ENCODE data around the gene GSTA2.
"Not testable (repeated sequence)": the region's sequence is repeated elsewhere in the genome, so short reads cannot be mapped to it uniquely, and the experiment has no call there.

GSTA2 gene

DNA sequence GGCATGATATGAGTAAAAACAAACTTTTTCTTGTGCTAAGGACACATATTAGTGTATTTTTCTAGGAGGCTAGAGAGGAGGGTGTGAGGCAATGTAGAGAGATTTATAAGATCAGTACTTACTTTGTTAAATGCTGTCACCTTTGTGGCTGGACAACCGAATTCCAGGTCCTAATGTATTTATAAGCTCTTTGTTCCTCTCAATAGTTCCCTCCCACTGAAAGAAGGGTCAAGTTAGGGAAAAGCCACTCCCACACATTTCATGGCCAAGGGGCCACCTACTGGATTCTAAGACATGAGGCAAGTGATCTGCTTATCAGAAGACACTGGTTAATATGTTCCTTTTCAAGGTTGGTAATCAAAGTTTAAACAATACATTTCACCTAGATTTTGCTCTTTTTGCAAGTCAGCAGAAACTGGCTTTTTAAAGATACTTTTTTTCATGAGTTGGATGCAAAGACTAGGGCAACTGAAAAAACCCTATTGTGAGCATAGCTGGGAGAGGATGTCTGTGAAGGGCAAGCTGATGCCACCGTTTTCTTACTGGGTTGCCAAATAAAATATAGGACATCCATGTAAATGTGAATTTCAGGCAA is at the start of gene GSTA2:
Gene GSTA2 (minus strand): TSS at position 154 of the 595 bp plus-strand sequence. CDS start 5,528 bp downstream, outside the sequence.
- not testable (repeated sequence) for DNase-seq

DNA sequence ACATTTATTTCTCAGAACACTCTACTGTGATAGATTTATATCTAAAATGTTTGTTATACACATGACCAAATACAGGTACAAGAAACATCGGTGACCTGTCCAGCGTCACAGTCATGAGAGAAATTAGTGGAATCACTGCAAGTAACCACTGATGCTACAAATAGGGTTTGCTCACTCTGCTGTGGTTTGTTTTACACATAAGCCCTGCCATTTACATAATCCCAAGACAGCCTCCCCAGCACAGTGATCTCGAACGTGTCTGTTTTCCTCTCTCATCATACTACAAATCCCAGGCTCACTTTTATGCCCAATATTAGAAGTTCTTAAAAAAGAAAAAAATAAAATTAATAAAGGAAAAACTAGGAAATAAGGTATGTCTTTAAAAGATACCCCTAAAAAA is 46.5 kb upstream of the GSTA2 start:
- not testable (repeated sequence) for DNase-seq

DNA sequence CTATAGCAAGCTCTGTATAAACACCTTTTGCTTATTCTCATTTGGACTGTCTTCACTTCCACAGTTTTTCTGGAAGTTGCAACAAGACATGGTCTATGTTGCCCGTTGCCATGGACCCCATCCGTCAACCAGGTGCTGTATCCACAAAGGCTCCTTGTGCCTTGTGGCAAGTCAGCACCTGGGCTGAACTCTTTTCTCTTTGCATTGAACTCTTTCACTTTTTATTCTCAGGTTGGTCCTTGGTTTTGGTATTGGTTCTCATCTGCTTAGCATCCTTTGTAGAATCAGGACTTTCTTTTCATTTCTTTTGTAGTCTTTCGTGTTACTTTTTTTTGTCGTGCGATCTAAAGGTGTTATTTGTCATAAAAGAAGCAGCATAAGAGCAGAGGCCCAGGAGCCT is 45.4 kb upstream of the GSTA2 start:
- DNase-seq: no peak

DNA sequence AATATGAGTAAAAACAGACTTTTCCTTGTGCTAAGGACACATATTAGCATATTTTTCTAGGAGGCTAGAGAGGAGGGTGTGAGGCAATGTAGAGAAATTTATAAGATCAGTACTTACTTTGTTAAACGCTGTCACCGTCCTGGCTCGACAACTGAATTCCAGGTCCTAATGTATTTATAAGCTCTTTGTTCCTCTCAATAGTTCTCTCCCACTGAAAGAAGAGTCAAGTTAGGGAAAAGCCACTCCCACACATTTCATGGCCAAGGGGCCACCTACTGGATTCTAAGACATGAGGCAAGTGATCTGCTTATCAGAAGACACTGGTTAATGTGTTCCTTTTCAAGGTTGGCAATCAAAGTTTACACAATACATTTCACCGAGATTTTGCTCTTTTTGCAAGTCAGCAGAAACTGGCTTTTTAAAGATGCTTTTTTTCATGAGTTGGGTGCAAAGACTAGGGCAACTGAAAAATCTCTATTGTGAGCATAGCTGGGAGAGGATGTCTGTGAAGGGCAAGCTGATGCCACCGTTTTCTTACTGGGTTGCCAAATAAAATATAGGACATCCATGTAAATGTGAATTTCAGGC is 40.5 kb upstream of the GSTA2 start, which contains the start of gene GSTA1:
Gene GSTA1 (minus strand): TSS at position 149 of the 588 bp plus-strand sequence. CDS start 4,549 bp downstream, outside the sequence.
- not testable (repeated sequence) for DNase-seq

DNA sequence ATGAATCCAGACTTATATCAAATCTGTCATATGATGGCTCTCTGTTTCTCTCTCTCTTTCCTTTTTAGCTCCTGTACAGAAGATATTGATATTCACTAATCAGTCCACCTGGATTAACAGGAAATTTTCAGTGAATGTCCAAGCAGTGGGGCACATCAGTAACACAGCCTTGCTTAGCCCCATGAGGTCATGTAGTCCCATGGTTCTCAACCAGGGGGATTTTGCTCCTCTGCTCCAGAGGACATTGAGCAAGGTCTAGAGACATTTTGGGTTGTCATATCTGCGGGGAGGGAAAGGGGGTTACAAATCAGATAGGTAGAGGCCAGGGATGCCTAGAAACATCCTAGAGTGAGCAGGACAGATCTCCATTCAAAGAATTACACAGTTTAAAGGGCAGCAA is 39.5 kb upstream of the GSTA2 start:
- no peak for DNase-seq

DNA sequence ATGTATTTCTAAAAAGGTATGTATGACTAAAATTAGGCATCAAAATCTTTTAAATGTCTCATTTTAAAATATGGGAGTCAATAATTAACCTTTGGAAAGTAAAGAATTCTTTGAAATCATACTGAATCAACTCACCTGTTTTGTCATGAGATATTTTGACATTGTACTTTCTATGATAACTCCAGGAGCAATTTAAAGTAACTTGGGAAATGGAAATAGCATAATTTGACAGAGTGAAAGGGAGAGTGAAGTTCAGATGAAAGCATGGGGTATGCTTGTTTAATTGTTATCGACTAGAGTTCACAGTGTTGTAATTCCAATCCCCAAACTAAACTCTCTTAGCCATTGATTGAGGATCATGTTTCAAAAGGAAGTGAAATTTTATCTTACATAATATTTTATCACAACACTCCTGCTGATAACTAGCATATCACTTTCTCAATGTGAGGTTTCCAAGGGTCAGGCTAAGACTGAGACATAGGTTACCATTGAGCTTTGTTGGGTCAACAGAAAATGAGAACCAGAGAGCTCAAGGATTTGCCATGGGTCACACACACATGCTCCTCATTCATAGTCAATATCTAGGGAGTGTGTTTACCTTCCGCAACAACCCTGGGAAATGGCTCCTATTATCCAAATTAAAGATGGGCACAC is 38.0 kb upstream of the GSTA2 start:
- no peak for DNase-seq

DNA sequence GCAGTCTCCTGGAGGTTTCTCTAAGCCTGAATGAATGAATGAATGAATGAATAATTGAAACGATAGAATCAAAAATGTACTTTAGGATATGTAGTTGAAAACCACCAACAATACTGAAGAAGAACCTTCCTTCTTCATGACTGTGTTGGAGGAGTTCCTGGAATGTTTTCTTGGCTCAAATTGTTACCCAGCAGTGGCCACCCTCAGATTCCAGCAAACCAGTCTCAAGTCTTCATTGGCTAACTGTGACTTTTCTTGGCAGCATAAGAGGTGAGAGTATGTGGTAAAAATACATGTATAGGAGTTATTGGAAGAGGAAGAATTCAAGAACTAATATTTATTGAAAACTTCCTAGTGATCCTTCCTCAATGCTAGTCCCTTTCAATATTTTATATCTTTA is 36.0 kb upstream of the GSTA2 start:
- DNase-seq: not testable (repeated sequence)

DNA sequence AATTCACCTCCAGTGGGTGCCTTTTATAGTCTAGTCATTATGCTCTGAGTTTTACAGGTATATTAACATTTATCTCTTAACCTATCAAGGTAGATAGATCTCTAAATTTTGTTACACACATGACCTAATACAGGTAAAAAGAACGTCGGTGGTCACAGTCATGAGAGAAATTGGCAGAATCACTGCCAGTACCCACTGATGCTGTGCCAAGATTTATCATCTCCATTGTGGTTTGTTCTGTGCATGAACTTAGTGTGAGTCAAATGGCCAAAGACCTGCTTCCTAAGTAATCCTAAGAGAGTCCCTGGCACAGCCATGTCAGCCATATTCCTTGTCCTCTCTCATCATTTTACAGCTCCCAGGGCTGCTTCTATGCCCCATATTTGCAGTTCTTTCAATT is 31.1 kb upstream of the GSTA2 start:
- DNase-seq: not testable (repeated sequence)

DNA sequence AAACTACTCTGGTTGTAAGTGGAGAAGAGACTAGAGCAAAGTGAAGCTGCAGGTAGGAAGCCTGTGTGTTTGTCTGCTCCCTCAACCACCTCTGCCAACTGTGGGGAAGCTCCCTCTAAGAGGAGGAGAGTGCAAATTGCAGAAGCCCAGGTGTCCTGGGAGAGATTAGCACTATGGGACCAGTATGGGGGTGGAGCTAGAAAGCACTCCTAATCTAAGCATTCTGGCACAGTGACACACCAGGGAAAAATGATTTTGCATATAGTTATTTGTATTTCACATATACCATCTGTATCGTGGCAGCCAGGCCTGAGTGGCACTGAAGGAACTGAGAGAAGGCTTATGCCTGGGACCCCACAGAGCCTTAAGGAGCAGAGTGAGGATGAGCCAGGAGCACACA is 27.6 kb upstream of the GSTA2 start:
- peak; percentile 17 for DNase-seq

DNA sequence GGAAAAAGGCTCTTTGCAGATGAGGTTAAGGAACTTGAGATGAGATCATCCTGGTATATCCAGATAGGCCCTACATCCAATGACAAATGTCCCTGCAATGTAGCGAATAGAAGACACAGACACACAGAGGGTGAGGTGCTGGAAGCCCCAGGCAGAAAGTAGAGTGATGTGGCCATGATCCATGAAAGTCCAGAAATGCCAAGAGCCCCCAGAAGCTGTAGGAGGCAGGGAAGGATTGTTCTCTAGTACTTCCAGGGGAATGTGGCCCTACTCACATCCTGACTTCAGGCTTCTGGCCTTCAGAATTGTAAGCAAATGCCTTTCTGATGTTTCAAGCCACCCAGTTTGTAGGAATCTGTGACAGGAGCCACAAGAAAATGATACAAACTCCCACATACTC is 26.4 kb upstream of the GSTA2 start:
- not testable (repeated sequence) for DNase-seq

DNA sequence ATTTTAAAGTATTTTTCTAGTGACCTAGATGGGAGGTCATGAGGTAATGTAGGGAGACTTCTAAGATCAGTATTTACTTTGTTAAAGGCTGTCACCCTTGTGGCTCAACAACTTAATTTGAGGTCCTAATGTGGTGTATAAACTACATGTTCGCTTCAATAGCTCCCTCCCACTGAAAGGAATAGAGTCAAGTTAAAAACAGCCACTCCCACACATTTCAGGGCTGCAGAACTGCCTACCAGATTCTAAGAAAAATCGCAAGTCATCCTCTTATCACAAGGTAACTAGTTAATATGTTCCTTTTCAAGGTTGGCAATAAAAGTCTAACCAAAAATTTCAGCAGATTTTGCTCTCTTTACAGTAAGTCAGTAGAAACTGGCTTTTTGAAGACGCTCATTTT is 25.2 kb upstream of the GSTA2 start:
- peak; percentile 11 for DNase-seq

DNA sequence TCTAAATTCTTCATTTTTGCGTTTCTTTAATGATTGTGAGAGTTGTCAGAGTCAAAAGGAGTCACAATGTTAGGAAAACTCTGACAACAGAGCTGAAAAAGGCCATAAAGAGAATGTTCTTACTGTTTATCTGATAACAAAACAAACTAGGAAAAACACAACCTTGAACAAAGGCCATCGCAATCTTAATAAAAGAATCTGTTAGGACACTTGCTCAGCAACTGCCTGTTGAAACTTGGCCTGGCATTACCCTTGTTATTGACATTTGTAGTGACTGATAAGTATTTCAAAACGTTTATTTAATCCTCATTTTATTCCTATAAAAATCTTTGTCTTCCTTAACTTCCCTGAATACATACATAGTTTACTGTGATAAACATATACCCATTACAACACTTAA is 24.6 kb upstream of the GSTA2 start:
- no peak for DNase-seq

DNA sequence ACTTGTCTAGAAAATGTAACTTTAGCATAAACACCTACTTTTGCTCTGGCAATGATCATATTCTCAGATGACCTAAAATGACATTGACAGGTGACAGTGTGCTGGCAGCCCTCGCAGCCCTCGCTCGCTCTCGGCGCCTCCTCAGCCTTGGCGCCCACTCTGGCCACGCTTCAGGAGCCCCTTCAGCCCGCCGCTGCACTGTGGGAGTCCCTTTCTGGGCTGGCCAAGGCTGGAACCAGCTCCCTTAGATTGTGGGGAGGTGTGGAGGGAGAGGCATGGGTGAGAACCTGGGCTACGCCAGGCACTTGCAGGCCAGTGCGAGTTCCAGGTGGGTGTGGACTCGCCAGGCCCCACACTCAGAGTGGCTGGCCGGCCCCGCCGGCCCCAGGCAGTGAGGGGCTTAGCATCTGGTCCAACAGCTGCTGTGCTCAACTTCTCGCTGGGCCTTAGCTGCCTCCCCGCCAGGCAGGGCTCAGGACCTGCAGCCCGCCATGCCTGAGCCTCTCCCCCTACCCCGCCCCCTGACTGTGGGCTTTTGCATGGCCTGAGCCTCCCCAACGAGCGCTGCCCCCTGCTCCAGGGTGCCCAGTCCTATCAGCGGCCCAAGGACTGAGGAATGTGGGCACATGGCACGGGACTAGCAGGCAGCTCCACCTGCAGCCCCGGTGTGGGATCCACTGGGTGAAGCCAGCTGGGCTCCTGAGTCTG is 23.1 kb upstream of the GSTA2 start:
- no peak for DNase-seq

DNA sequence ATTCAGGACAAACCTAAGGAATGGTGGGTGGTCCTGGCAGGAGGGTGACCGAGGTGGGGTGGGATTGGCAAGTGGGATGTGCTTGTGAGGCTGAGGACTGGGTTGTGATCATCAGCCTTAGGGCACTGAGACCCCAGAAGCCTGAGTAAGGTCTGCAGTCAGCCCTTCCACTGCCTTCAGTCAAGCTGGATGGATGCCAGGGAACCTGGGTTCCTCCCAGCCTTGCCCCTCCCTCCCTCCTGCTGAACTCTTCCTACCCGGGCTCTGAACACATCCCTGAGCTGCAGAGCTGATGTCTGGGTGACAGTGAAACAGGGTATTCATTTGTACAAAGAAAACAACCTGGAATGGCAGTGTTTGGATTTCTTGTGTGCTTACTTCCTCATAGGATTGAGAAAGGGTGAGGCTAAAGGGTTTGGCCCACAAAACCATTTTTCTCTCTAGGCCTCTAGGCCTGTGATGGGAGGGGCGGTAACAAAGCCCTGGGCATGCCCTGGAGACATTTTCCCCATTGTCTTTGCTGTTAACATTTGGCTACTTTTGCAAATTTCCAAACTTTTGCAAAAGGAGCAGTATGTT is 19.5 kb upstream of the GSTA2 start:
- DNase-seq: peak; percentile 86

DNA sequence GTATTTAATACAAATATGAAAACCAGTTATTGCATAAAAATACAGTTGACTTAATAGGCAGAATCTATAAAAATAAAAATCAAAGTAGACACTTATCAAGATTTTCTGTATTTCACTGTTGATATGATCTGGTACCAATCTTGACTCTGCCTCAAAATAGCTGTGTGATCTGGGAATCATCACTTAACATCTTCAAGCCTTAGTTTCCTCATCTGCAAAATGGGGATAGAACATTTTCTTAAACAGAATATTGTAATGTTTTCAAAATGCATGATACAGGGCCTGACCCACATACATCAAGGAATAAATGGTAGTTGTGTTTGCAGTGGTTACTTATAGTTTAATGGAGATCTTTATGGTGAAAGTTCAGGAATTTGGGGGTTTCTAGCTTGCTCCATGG is 18.9 kb upstream of the GSTA2 start:
- not testable (repeated sequence) for DNase-seq

DNA sequence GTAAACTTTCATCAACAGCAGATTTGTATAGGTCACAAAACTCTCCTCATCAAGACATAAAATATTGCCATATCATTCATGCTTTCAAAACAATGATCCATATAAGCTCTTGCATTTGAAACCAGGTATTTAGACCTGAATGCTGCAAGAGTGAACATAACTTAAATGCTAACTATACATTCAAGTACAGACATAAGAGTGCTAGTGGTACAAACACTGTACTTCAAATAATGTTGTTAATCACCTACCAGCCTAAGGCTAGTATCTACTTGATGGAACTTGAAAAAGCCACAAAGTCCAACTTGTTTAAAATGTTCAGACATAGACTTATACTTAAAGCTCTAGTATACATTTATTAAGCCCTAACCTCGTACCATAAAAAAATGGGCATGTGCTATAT is 16.0 kb upstream of the GSTA2 start:
- no peak for DNase-seq

DNA sequence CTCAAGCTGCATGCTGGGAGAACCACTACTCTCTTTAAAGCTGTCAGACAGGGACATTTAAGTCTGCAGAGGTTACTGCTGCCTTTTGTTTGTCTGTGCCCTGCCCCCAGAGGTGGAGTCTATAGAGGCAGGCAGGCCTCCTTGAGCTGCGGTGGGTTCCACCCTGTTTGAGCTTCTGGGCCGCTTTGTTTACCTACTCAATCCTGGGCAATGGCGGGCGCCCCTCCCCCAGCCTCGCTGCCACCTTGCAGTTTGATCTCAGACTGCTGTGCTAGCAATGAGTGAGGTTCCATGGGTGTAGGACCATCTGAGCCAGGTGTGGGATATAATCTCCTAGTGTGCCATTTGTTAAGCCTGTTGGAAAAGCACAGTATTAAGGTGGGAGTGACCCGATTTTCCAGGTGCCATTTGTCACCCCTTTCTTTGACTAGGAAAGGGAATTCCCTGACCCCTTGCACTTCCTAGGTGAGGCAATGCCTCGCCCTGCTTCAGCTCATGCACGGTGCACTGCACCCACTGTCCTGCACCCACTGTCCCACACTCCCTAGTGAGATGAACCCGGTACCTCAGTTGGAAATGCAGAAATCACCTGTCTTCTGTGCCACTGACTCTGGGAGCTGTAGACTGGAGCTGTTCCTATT is 13.6 kb upstream of the GSTA2 start:
- not testable (repeated sequence) for DNase-seq

DNA sequence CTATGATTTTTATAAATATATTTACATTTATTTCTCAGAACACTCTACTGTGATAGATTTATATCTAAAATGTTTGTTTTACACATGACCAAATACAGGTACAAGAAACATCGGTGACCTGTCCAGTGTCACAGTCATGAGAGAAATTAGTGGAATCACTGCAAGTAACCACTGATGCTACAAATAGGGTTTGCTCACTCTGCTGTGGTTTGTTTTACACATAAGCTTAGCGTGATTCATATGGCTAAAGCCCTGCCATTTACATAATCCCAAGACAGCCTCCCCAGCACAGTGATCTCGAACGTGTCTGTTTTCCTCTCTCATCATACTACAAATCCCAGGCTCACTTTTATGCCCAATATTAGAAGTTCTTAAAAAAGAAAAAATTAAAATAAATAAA is 6.1 kb upstream of the GSTA2 start:
- DNase-seq: not testable (repeated sequence)

DNA sequence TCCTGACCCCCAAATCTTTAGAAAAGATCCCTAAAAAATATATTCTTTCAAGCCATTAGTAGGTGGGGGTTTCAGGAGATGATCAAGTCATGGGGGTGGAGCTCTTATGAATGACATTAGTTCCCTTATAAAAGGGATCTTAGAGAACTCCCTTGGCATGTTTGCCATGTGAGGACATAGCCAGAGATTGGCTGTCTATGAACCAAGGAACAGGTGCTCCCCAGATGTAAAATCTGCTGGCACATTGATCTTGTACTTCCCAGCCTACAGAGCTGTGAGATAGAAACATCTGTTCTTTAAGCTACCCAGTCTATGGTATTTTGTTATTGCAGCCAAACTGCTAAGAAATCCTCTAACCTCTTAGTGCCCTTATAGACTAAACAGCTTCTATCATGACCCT is 4.4 kb upstream of the GSTA2 start:
- not testable (repeated sequence) for DNase-seq

DNA sequence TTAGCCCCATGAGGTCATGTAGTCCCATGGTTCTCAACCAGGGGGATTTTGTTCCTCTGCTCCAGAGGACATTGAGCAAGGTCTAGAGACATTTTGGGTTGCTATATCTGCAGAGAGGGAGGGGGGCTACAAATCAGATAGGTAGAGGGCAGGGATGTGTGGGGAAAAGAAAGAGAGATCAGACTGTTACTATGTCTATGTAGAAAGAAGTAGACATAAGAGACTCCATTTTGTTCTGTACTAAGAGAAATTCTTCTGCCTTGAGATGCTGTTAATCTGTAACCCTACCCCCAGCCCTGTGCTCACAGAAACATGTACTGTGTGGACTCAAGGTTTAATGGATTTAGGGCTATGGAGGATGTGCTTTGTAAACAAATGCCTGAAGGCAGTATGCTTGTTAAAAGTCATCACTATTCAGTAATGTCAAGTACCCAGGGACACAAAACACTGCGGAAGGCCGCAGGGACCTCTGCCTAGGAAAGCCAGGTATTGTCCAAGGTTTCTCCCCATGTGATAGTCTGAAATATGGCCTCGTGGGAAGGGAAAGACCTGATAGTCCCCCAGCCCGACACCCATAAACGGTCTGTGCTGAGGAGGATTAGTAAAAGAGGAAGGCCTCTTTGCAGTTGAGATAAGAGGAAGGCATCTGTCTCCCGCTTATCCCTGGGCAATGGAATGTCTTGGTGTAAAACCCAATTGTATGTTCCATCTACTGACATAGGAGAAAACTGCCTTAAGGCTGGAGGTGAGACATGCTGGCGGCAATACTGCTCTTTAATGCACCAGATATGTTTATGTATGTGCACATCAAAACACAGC is 1.4 kb downstream of the GSTA2 start:
- peak; percentile 9 for DNase-seq

DNA sequence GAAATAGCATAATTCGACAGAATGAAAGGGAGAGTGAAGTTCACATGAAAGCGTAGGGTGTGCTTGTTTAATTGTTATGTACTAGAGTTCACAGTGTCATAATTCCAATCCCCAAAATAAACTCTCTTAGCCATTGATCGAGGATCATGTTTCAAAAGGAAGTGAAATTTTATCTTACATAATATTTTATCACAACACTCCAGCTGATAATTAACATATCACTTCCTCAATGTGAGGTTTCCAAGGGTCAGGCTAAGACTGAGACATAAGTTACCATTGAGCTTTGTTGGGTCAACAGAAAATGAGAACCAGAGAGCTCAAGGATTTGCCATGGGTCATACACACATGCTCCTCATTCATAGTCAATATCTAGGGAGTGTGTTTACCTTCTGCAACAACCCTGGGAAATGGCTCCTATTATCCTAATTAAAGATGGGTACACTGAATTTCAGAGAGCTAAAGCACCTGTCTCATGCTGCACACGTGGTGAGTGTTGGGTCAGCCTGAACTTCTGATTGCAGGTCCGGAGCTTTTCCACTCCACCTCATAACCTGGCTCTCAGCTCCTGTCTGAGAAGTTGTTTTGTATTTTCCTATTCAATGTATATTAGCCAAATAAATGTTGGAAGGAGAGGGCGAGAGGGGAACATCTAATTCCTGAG is 3.0 kb downstream of the GSTA2 start:
- DNase-seq: peak; percentile 50
